BLaER1 (cell line): ENCODE measurements around the gene ZRANB1.

Experiments
- H3K27ac ChIP-seq: shearing (Covaris generic); formaldehyde crosslinking; 2 replicates; pipeline ENCODE4 v1.8.1; 2022
- H3K27me3 ChIP-seq: shearing (Covaris generic); formaldehyde crosslinking; 2 replicates; pipeline ENCODE4 v1.8.1; 2022
- H3K36me3 ChIP-seq: shearing (Covaris generic); formaldehyde crosslinking; 2 replicates; pipeline ENCODE4 v1.8.1; 2022
- H3K4me1 ChIP-seq: shearing (Covaris generic); formaldehyde crosslinking; 2 replicates; pipeline ENCODE4 v1.8.1; 2022
- H3K4me2 ChIP-seq: shearing (Covaris generic); formaldehyde crosslinking; 2 replicates; pipeline ENCODE4 v1.8.1; 2022
- H3K4me3 ChIP-seq: shearing (Covaris generic); formaldehyde crosslinking; 2 replicates; pipeline ENCODE4 v1.8.1; 2022
- H3K9ac ChIP-seq: shearing (Covaris generic); formaldehyde crosslinking; 2 replicates; pipeline ENCODE4 v1.8.1; 2022
- H3K9me3 ChIP-seq: shearing (Covaris generic); formaldehyde crosslinking; 2 replicates; pipeline ENCODE4 v1.8.1; 2022
- H4K20me1 ChIP-seq: shearing (Covaris generic); formaldehyde crosslinking; 2 replicates; pipeline ENCODE4 v1.8.1; 2022
- Cebpa-rat ChIP-seq: shearing (Covaris generic); IDR thresholded peaks from 2 replicates; pipeline ENCODE4 v1.8.1; 2022

Gene ZRANB1

GRCh38 chr10:125009661-125010161, 67.8 kb downstream of the ZRANB1 start:
- H3K27me3 ChIP-seq, result no peaks in the 10 kb centered on the region

GRCh38 chr10:125010362-125010761, 68.4 kb downstream of the ZRANB1 start:
- H4K20me1 ChIP-seq, result peaks cover 100% of the 10 kb centered on the region
- no peak overlapping the region for H3K4me2 ChIP-seq
- no peak overlapping the region for H3K9ac ChIP-seq
- H3K4me3 ChIP-seq, result no peak overlapping the region
- TF ChIP-seq Cebpa-rat, result no peak
- H3K27me3 ChIP-seq, result no peaks in the 10 kb centered on the region
- H3K4me1 ChIP-seq, result peaks cover 24% of the 10 kb centered on the region
- H3K36me3 ChIP-seq, result peaks cover 98% of the 10 kb centered on the region
- H3K27ac ChIP-seq, result no peak overlapping the region
- H3K9me3 ChIP-seq, result no peaks in the 10 kb centered on the region

More at GRCh38 chr10:125009661-125010161, 67.8 kb downstream of the ZRANB1 start:
- Histone ChIP-seq H3K4me3 (no peak overlapping the region), H3K9ac (no peak overlapping the region), H3K36me3 (peaks cover 98% of the 10 kb centered on the region), H4K20me1 (peaks cover 100% of the 10 kb centered on the region), H3K4me2 (no peak overlapping the region), H3K4me1 (peaks cover 30% of the 10 kb centered on the region), H3K9me3 (no peaks in the 10 kb centered on the region), H3K27ac (no peak overlapping the region)
- TF ChIP-seq Cebpa-rat, result no peak

GRCh38 chr10:125011171-125011925, 69.4 kb downstream of the ZRANB1 start:
- Histone ChIP-seq H4K20me1 (peaks cover 100% of the 10 kb centered on the region), H3K27ac (peak overlapping the region; percentile 35; the same call in 1 of the 2 replicates), H3K4me3 (no peak overlapping the region), H3K27me3 (no peaks in the 10 kb centered on the region), H3K9me3 (no peaks in the 10 kb centered on the region), H3K4me2 (no peak overlapping the region), H3K36me3 (peaks cover 98% of the 10 kb centered on the region), H3K9ac (no peak overlapping the region; the same call in 1 of the 2 replicates), H3K4me1 (peaks cover 19% of the 10 kb centered on the region)
- no peak for TF ChIP-seq Cebpa-rat

GRCh38 chr10:125011926-125012705, 70.2 kb downstream of the ZRANB1 start:
- Histone ChIP-seq H3K27ac (peak overlapping the region; percentile 35; the same call in 1 of the 2 replicates), H3K36me3 (peaks cover 98% of the 10 kb centered on the region)

GRCh38 chr10:125012851-125013528, 71.1 kb downstream of the ZRANB1 start:
- Histone ChIP-seq H3K4me2 (no peak overlapping the region), H3K9me3 (no peaks in the 10 kb centered on the region), H3K27ac (no peak overlapping the region), H3K4me1 (peaks cover 27% of the 10 kb centered on the region), H4K20me1 (peaks cover 100% of the 10 kb centered on the region), H3K36me3 (peaks cover 99% of the 10 kb centered on the region), H3K4me3 (no peak overlapping the region), H3K9ac (no peak overlapping the region), H3K27me3 (no peaks in the 10 kb centered on the region)
- TF ChIP-seq Cebpa-rat, result no peak

More at GRCh38 chr10:125011926-125012705, 70.2 kb downstream of the ZRANB1 start:
- no peaks in the 10 kb centered on the region for H3K9me3 ChIP-seq
- H3K27me3 ChIP-seq, result no peaks in the 10 kb centered on the region
- H3K4me1 ChIP-seq, result peaks cover 21% of the 10 kb centered on the region
- H3K4me3 ChIP-seq, result no peak overlapping the region
- H3K4me2 ChIP-seq, result no peak overlapping the region
- TF ChIP-seq Cebpa-rat, result no peak
- H3K9ac ChIP-seq, result no peak overlapping the region; the same call in 1 of the 2 replicates
- H4K20me1 ChIP-seq, result peaks cover 100% of the 10 kb centered on the region

GRCh38 chr10:125013529-125013872, 71.6 kb downstream of the ZRANB1 start:
- Histone ChIP-seq H3K9me3 (no peaks in the 10 kb centered on the region), H3K27ac (no peak overlapping the region), H3K36me3 (peaks cover 96% of the 10 kb centered on the region), H3K27me3 (no peaks in the 10 kb centered on the region), H3K4me2 (no peak overlapping the region), H4K20me1 (peaks cover 100% of the 10 kb centered on the region), H3K4me1 (peaks cover 32% of the 10 kb centered on the region), H3K4me3 (no peak overlapping the region), H3K9ac (no peak overlapping the region)
- TF ChIP-seq Cebpa-rat, result no peak

GRCh38 chr10:125014086-125014830, 72.3 kb downstream of the ZRANB1 start:
- Histone ChIP-seq H3K4me2 (no peak overlapping the region), H3K27me3 (no peaks in the 10 kb centered on the region), H4K20me1 (peaks cover 100% of the 10 kb centered on the region), H3K9ac (no peak overlapping the region), H3K36me3 (peaks cover 91% of the 10 kb centered on the region), H3K27ac (no peak overlapping the region), H3K4me3 (no peak overlapping the region), H3K4me1 (peaks cover 39% of the 10 kb centered on the region), H3K9me3 (no peaks in the 10 kb centered on the region; the same call in 1 of the 2 replicates)
- no peak for TF ChIP-seq Cebpa-rat

- peaks cover 5% of the 10 kb centered on the region; the same call in 1 of the 2 replicates for H3K9me3 ChIP-seq
- H3K4me3 ChIP-seq, result no peak overlapping the region
- H3K36me3 ChIP-seq, result peaks cover 91% of the 10 kb centered on the region
- no peak for TF ChIP-seq Cebpa-rat
- no peak overlapping the region for H3K9ac ChIP-seq
- H3K4me2 ChIP-seq, result no peak overlapping the region
- H3K4me1 ChIP-seq, result peaks cover 46% of the 10 kb centered on the region
- peaks cover 100% of the 10 kb centered on the region for H4K20me1 ChIP-seq
- H3K27ac ChIP-seq, result no peak overlapping the region
- no peaks in the 10 kb centered on the region for H3K27me3 ChIP-seq
Observed at GRCh38 chr10:125014836-125015355, 73.0 kb downstream of the ZRANB1 start.
